Measurements from ENCODE around the gene GALNS. TPM values are rescaled to one million over a fixed set of nuclear protein-coding genes. Genes with fewer than 3 reads are reported as not detected.

The GALNS gene
- total and polyA plus RNA-seq, 2 donors (not counting 3 experiments of a cell fraction or from before 2014, with no cell fraction given), result 21.8 to 40.2 TPM

GRCh38 chr16:88810912-88811768 lies 45.6 kb downstream of the GALNS start:
- Histone ChIP-seq H3K4me3 (replicated peaks in 1 of 3; ENCODE audit: insufficient read depth in 1 of 3, low read depth in 1 of 3, low read length in 3 of 3) (peak overlapping the region; percentile 40 to 53 (median 42)), H3K27ac (ENCODE audit: insufficient read depth, low read depth, low read length) (peak overlapping the region; percentile 21), H3K9me3 (replicated peaks; ENCODE audit: control insufficient read depth, insufficient read depth, low read length) (no peaks in the 10 kb centered on the region), H3K4me2 (ENCODE audit: insufficient read depth, low read length) (peak overlapping the region; percentile 60), H3K79me2 (ENCODE audit: control insufficient read depth, insufficient read depth, low read length) (peaks cover 24% of the 10 kb centered on the region), H3K9me1 (replicated peaks; ENCODE audit: control insufficient read depth, extremely low read depth, insufficient read depth, low read length) (no peaks in the 10 kb centered on the region), H3K36me3 (ENCODE audit: control insufficient read depth in 2 of 2, extremely low read depth in 1 of 2, insufficient read depth in 2 of 2, low read length in 2 of 2) (peaks cover 4 to 12% of the 10 kb centered on the region in 2 experiments), H4K20me1 (replicated peaks; ENCODE audit: control insufficient read depth, extremely low read depth, insufficient read depth, low read length) (no peaks in the 10 kb centered on the region), H2AFZ (ENCODE audit: low read depth, low read length) (peak overlapping the region; percentile 13), H3K9ac (replicated peaks; ENCODE audit: extremely low read depth, insufficient read depth, low read length) (peak overlapping the region; percentile 57), H3K27me3 (ENCODE audit: control insufficient read depth in 2 of 2, insufficient read depth in 2 of 2, low read length in 2 of 2) (no peaks in the 10 kb centered on the region), H3K4me1 (ENCODE audit: control insufficient read depth, extremely low read depth, insufficient read depth, low read length) (peaks cover 17% of the 10 kb centered on the region)
- FAIRE-seq (peak; percentile 59), DNase-seq (ENCODE audit: low read depth, low spot score) (peak; percentile 69)
- ChIA-PET CTCF (interaction anchor here (0.8 to 4.9 kb wide), 7 partner anchors 27 to 405 kb away, joined by 3 to 50 read pairs (median 14); partner anchors contain the start of genes GALNS, PIEZO1 and TRAPPC2L), POLR2A (no interaction called here)
- dilution Hi-C loops (cut with MboI; ENCODE audit: extremely low pct_ligation_motif_present, low sequenced_read_pairs) (no loop called here), intact Hi-C loops (cut with micrococcal nuclease) (loop anchor here (5.0 kb wide), 1 partner anchor 111 kb away; no protein-coding TSS in a partner anchor)
- BruUV-seq (replicated peaks), result TSS peak; percentile 32
- TF ChIP-seq POLR2AphosphoS5 (IDR thresholded peaks at IDR 0.05; ENCODE audit: insufficient read depth, low read depth, low read length), result no peak
- TF ChIP-seq JUN (IDR thresholded peaks at IDR 0.05; ENCODE audit: borderline replicate concordance, insufficient read depth, insufficient read length, low read depth), result no peak
- TF ChIP-seq MYC (IDR thresholded peaks at IDR 0.05; ENCODE audit: low read depth, low read length), result peak; percentile 76
- TF ChIP-seq FOS (IDR thresholded peaks at IDR 0.05; ENCODE audit: borderline replicate concordance, insufficient read depth, low read length), result no peak
- no peak for TF ChIP-seq CTCF (IDR thresholded peaks at IDR 0.05; ENCODE audit: extremely low read depth in 1 of 2, insufficient read depth in 1 of 2, low read depth in 1 of 2, low read length in 2 of 2)
- TF ChIP-seq EZH2 (IDR thresholded peaks at IDR 0.05; ENCODE audit: borderline replicate concordance, low read depth, low read length, severe bottlenecking), result no peak
- TF ChIP-seq POLR2A (IDR thresholded peaks at IDR 0.05; ENCODE audit: low read depth, low read length), result no peak
- TF ChIP-seq, protein P1, sequence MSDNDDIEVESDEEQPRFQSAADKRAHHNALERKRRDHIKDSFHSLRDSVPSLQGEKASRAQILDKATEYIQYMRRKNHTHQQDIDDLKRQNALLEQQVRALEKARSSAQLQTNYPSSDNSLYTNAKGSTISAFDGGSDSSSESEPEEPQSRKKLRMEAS (IDR thresholded peaks at IDR 0.05; ENCODE audit: insufficient read depth, insufficient read length), result peak; percentile 75
- no peak for TF ChIP-seq GATA2 (IDR thresholded peaks at IDR 0.05; ENCODE audit: insufficient read depth, insufficient read length, low read depth, low read length)
